ENCODE data around the gene LMNTD2. TPM values are rescaled to one million over a fixed set of nuclear protein-coding genes. Genes with fewer than 3 reads are reported as not detected.

LMNTD2 gene
- total RNA-seq = 1 to 10 TPM; 3.8 to 6.0 TPM
- total RNA-seq = 4.2 to 5.1 reads per million in 2 donors

DNA sequence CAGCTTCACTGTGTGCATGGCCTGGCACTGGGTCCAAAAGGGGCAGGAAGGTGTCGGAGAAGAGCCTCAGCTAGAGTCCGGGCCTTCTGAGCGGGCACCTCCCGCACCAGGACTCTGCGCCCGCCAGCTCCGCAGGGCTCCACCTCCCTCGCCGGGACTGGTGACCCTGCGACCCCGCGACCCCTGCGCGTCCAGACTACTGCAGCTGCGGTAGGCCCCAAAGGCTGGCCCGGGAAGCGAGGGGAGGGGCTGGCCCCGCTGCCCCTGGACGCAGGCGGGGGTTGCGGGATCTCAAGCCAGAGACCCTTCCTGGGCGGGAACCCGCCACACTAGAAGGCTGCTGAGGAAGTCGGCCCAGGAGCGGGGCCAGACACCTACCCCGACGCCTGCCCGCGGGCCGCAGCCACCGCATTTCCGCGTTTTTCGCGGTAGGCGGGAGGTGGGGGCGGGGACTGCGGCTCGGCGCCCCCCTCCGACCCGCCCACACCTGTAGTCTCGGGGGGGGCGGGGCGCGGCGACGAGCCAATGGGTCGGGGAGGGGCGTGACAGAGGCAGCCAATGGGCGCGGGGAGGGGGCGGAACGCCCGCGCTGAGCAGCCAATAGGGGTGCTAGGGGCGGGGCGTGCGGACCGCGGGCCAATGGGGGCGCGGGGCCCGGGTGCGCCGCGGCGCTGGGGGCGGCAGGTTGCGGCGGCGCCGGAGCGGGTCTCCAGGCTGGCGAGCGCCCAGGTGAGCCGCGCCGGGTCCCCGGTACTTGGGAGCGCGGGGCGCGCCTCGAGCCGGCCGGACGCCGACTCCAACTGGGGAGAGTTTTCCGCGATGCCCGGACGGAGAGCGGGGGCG is at the start of gene LMNTD2, which contains the start of gene RASSF7:
Gene LMNTD2, minus strand, starts transcription at position 434 of the 843 bp plus-strand sequence. Its CDS starts 22 bp downstream, at position 412.
Gene RASSF7, plus strand, starts transcription at position 666 of the 843 bp plus-strand sequence. CDS start 799 bp downstream, outside the sequence.
- ATAC-seq (peak; percentile 92), DNase-seq (peak; percentile 93 to 95 (median 94))
- H3K36me3 Mint-ChIP-seq (ENCODE audit: low read depth) = no peaks in the 10 kb centered on the region
- no peaks in the 10 kb centered on the region for H3K27me3 Mint-ChIP-seq
- H3K9me3 ChIP-seq (ENCODE audit: control insufficient read depth, low read length, poor library complexity, severe bottlenecking) = no peaks in the 10 kb centered on the region
- peak within 1 kb of the TSS; percentile 95 for H3K4me3 Mint-ChIP-seq
- H3K27ac Mint-ChIP-seq = peak within 1 kb of the TSS; percentile 67
- peaks cover 9% of the 10 kb centered on the region for H3K4me1 Mint-ChIP-seq

DNA sequence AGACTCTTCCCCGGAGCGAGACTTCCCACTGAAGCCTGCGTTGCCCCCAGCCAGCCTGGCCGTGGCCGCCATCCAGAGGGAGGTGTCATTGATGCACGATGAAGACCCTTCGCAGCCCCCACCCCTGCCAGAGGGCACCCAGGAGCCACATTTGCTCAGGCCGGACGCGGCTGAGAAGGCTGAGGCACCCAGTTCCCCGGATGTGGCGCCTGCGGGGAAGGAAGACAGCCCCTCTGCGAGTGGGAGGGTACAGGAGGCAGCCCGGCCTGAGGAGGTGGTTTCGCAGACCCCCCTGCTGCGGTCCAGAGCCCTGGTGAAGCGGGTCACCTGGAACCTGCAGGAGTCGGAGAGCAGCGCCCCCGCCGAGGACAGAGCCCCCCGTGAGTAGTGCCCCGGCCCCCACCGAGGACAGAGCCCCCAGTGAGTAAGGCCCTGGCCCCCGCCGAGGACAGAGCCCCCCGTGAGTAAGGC is 48.8 kb upstream of the LMNTD2 start:
- H3K4me1 Mint-ChIP-seq = peaks cover 10% of the 10 kb centered on the region
- H3K9me3 ChIP-seq (ENCODE audit: control insufficient read depth, low read length, poor library complexity, severe bottlenecking) = no peaks in the 10 kb centered on the region
- no peak overlapping the region for H3K27ac Mint-ChIP-seq
- no peaks in the 10 kb centered on the region for H3K36me3 Mint-ChIP-seq (ENCODE audit: low read depth)
- no peak overlapping the region for H3K4me3 Mint-ChIP-seq
- ATAC-seq = no peak
- H3K27me3 Mint-ChIP-seq = no peaks in the 10 kb centered on the region
- no peak for DNase-seq

DNA sequence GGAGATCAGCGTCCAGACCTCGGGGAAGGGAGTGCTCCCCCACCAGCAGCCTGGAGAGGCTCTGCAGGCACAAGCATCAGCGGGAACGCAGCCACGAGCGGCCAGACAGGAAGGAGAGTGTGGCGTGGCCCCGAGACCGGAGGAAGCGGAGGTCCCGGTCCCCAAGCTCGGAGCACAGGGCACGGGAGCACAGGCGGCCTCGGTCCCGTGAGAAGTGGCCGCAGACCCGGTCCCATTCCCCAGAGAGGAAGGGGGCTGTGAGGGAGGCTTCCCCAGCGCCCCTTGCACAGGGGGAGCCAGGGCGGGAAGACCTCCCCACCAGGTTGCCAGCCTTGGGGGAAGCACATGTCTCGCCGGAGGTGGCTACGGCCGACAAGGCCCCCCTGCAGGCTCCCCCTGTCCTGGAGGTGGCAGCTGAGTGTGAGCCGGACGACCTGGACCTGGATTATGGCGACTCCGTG is 48.3 kb upstream of the LMNTD2 start:
- no peak for DNase-seq
- H3K4me3 Mint-ChIP-seq = no peak overlapping the region

GRCh38 chr11:607971-608659 is 47.6 kb upstream of the LMNTD2 start:
- Mint-ChIP-seq H3K4me3 (no peak overlapping the region), H3K4me1 (peaks cover 4% of the 10 kb centered on the region), H3K36me3 (ENCODE audit: low read depth) (no peaks in the 10 kb centered on the region), H3K27ac (no peak overlapping the region), H3K27me3 (no peaks in the 10 kb centered on the region)
- no peak for DNase-seq
- ATAC-seq = no peak
- no peaks in the 10 kb centered on the region for H3K9me3 ChIP-seq (ENCODE audit: control insufficient read depth, low read length, poor library complexity, severe bottlenecking)

More for the DNA sequence above, 48.3 kb upstream of the LMNTD2 start:
- Mint-ChIP-seq H3K36me3 (ENCODE audit: low read depth) (no peaks in the 10 kb centered on the region), H3K27me3 (no peaks in the 10 kb centered on the region), H3K4me1 (peaks cover 5% of the 10 kb centered on the region), H3K27ac (no peak overlapping the region)
- no peaks in the 10 kb centered on the region for H3K9me3 ChIP-seq (ENCODE audit: control insufficient read depth, low read length, poor library complexity, severe bottlenecking)
- ATAC-seq = no peak

DNA sequence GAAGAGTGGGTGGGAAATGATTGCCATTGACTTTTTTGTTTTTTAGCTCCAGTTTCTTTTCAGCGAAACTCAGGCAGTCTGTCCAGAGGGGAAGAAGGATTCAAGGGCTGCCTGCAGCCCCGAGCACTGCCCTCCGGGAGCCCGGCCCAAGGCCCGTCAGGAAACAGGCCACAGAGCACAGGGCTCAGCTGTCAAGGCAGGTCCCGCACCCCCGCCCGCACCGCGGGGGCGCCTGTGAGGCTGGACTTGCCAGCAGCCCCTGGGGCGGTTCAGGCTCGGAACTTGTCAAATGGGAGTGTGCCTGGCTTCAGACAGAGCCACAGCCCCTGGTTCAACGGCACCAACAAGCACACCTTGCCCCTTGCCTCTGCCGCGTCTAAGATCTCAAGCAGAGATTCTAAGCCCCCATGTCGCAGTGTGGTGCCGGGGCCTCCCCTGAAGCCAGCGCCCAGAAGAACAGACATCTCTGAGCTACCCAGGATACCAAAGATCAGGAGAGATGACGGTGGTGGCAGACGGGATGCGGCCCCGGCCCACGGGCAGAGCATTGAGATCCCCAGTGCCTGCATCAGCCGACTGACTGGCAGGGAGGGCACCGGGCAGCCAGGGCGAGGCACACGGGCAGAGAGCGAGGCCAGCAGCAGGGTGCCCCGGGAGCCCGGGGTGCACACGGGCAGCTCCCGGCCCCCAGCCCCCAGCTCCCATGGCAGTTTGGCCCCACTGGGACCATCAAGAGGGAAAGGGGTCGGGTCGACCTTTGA is 46.7 kb upstream of the LMNTD2 start:
- no peak for DNase-seq
- Mint-ChIP-seq H3K27me3 (no peaks in the 10 kb centered on the region), H3K27ac (no peak overlapping the region), H3K4me1 (peaks cover 2% of the 10 kb centered on the region), H3K36me3 (ENCODE audit: low read depth) (no peaks in the 10 kb centered on the region), H3K4me3 (no peak overlapping the region)
- H3K9me3 ChIP-seq (ENCODE audit: control insufficient read depth, low read length, poor library complexity, severe bottlenecking) = no peaks in the 10 kb centered on the region
- ATAC-seq = no peak

DNA sequence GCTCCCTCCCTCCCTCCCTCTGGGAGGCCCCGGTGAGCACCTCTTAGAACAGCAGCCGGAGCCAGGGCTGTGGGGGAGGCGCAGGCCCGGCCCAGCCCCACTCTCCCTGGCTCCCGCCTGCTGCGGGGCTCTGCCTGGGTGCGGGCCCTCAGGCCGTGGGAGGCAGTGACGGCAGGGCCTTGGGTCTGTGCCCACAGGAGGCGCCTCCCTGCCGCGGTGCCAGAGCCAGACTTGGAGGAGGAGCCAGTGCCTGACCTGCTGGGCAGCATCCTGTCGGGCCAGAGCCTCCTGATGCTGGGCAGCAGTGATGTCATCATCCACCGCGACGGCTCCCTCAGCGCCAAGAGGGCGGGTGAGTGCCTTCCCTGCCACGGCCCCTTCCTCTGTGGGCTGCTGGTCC is 45.7 kb upstream of the LMNTD2 start:
- no peaks in the 10 kb centered on the region for H3K36me3 Mint-ChIP-seq (ENCODE audit: low read depth)
- DNase-seq (no peak), ATAC-seq (no peak)

GRCh38 chr11:605286-606129 is 45.0 kb upstream of the LMNTD2 start:
- no peaks in the 10 kb centered on the region for H3K9me3 ChIP-seq (ENCODE audit: control insufficient read depth, low read length, poor library complexity, severe bottlenecking)
- H3K36me3 Mint-ChIP-seq (ENCODE audit: low read depth) = no peaks in the 10 kb centered on the region
- no peaks in the 10 kb centered on the region for H3K27me3 Mint-ChIP-seq
- H3K4me1 Mint-ChIP-seq = no peaks in the 10 kb centered on the region
- H3K27ac Mint-ChIP-seq = no peak overlapping the region
- ATAC-seq (no peak), DNase-seq (no peak)
- no peak overlapping the region for H3K4me3 Mint-ChIP-seq

More for the DNA sequence above, 45.7 kb upstream of the LMNTD2 start:
- H3K27ac Mint-ChIP-seq = no peak overlapping the region
- no peaks in the 10 kb centered on the region for H3K27me3 Mint-ChIP-seq
- no peaks in the 10 kb centered on the region for H3K4me1 Mint-ChIP-seq
- no peaks in the 10 kb centered on the region for H3K9me3 ChIP-seq (ENCODE audit: control insufficient read depth, low read length, poor library complexity, severe bottlenecking)
- no peak overlapping the region for H3K4me3 Mint-ChIP-seq

DNA sequence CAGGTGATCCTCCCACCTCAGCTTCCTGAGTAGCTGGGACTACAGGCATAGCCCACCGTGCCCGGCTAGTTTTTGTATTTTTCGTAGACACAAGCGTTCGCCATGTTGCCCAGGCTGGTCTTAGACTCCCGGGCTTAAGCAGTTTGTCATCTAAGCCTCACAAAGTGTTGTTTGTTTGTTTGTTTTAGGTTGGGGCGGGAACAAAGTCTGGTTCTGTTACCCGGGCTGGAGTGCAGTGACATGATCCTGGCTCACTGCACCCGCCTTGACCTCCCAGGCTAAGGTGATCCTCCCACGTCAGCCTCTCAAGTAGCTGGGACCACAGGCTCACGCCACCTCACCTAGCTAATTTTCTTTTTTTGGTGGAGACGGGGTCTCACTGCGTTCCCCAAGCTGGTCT is 42.6 kb upstream of the LMNTD2 start:
- Mint-ChIP-seq H3K4me3 (no peak overlapping the region), H3K27ac (no peak overlapping the region), H3K36me3 (ENCODE audit: low read depth) (no peaks in the 10 kb centered on the region), H3K4me1 (no peaks in the 10 kb centered on the region), H3K27me3 (no peaks in the 10 kb centered on the region)
- H3K9me3 ChIP-seq (ENCODE audit: control insufficient read depth, low read length, poor library complexity, severe bottlenecking) = no peaks in the 10 kb centered on the region
- ATAC-seq = no peak
- DNase-seq = no peak

DNA sequence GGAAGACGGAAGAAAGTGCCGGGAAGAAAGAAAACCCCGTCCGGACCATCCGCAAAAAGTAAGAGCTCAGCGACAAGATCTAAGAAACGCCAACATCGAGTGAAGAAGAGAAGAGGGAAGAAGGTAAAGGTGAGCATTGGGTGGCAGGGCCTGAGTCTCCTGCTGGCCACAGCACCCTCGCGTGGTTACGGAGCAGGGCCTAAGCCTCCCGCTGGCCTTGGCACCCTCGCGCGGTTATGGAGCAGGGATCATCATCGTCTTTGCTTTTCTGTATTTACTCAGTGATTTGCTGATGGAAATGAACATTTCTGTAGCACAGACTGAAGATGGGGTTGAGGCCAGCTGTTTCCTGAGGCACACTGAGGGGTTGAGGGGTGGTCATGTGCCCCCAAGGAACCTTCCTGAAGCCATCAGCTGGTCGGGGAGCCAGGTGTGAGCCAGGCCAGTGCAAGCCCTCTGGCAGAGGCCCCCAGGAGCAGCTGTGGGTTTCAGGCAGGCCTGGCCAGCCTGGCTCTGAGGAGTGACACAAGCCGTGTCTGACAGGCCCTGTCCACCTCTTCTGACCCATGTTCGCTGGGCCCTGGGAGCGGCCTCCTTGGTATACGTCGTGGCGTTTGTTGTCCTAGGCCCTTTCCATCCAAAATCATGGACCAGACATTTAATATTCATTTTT is 41.2 kb upstream of the LMNTD2 start:
- no peak for DNase-seq
- no peaks in the 10 kb centered on the region for H3K27me3 Mint-ChIP-seq
- peaks cover 4% of the 10 kb centered on the region for H3K4me1 Mint-ChIP-seq
- no peaks in the 10 kb centered on the region for H3K9me3 ChIP-seq (ENCODE audit: control insufficient read depth, low read length, poor library complexity, severe bottlenecking)
- H3K27ac Mint-ChIP-seq = no peak overlapping the region
- H3K36me3 Mint-ChIP-seq (ENCODE audit: low read depth) = no peaks in the 10 kb centered on the region
- ATAC-seq = no peak
- H3K4me3 Mint-ChIP-seq = no peak overlapping the region

DNA sequence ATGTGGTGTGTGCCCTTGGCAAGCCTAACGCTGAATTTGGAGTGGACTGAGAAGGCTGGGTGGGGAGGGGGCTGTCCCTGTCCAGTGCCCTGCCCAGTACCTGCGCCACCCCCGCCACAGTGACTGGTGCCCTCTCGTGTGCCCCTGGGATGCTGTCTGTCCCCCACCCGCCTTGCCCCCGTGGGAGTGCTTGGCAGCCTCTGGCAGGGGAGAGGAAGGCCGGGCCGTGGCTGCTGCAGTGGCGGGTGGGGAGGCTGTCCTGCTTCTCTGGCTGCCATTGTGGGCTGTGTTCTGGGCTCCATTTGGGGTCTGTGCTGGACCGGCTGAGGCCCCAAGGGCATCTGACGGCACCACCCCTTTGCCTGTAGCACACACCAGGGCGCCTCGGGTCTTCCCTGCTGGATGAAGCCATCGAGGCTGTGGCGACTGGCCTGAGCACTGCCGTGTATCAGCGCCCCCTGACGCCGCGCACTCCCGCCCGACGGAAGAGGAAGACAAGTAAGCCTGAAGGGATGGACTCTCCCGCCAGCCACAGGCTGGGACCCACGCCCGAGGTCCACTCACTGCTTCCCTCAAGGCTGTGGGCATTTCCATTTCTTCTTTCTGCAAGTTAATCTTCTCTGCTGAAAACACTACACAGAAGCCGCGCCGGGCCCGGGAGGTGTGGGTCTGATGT is 37.6 kb upstream of the LMNTD2 start:
- peaks cover 13% of the 10 kb centered on the region for H3K4me1 Mint-ChIP-seq
- DNase-seq = no peak
- H3K27me3 Mint-ChIP-seq = no peaks in the 10 kb centered on the region

GRCh38 chr11:597166-597725 is 36.7 kb upstream of the LMNTD2 start:
- no peaks in the 10 kb centered on the region for H3K9me3 ChIP-seq (ENCODE audit: control insufficient read depth, low read length, poor library complexity, severe bottlenecking)
- peak overlapping the region; percentile 67 for H3K27ac Mint-ChIP-seq
- peak; percentile 37 for ATAC-seq
- H3K36me3 Mint-ChIP-seq (ENCODE audit: low read depth) = peaks cover 4% of the 10 kb centered on the region
- no peak overlapping the region for H3K4me3 Mint-ChIP-seq
- no peak for DNase-seq
- H3K4me1 Mint-ChIP-seq = peaks cover 14% of the 10 kb centered on the region
- no peaks in the 10 kb centered on the region for H3K27me3 Mint-ChIP-seq

More for the DNA sequence above, 37.6 kb upstream of the LMNTD2 start:
- no peak for ATAC-seq
- no peak overlapping the region for H3K4me3 Mint-ChIP-seq
- peaks cover 2% of the 10 kb centered on the region for H3K36me3 Mint-ChIP-seq (ENCODE audit: low read depth)
- no peak overlapping the region for H3K27ac Mint-ChIP-seq
- H3K9me3 ChIP-seq (ENCODE audit: control insufficient read depth, low read length, poor library complexity, severe bottlenecking) = no peaks in the 10 kb centered on the region
